Measurements from ENCODE around the gene JUNB.

JUNB gene

DNA sequence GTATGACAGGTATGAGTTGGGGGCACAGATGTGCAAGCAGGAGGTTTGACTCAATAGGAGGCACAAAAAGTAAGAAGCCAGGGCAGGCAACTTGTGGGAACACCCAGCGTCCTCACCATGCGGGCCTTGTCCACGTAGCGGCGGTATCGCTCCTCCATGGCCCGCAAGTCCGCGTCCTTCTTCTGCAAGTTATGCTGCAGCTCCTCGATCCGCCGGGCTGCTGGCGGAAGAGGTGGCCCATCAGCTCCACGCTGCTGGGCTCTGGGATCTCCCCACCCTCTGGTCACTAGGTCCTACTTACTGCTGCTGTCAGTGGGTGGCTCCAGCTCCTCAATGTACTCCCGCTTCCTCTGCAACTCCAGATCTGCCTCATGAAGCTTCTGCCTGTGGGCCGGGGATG lies 26.6 kb upstream of the JUNB start:
- Histone ChIP-seq H3K27ac (ENCODE audit: extremely low read depth, low read depth, low read length) (no peak overlapping the region), H3K4me3 (ENCODE audit: low read depth, low read length) (no peak overlapping the region), H3K9me3 (ENCODE audit: control insufficient read depth, insufficient read depth, low read depth, low read length) (no peaks in the 10 kb centered on the region), H3K4me1 (ENCODE audit: control insufficient read depth, insufficient read depth, low read length) (no peaks in the 10 kb centered on the region), H3K36me3 (ENCODE audit: control insufficient read depth in 2 of 2, insufficient read depth in 1 of 2, low read length in 2 of 2) (peaks cover 0 to 25% of the 10 kb centered on the region in 2 experiments; a peak in 2 of 3 replicates)
- CTCF ChIA-PET, result interaction anchor here (0.7 to 14.1 kb wide), 11 partner anchors 9 to 304 kb away, joined by 3 to 386 read pairs (median 7); partner anchors contain the start of genes JUNB, PRDX2, RNASEH2A and THSD8
- POLR2A ChIA-PET, result interaction anchor here (1.2 to 1.4 kb wide), 2 partner anchors 43 to 83 kb away, joined by 3 to 7 read pairs; no protein-coding TSS in a partner anchor
- TF ChIP-seq GLI2 (tag by site-specific recombination; IDR thresholded peaks at IDR 0.05; ENCODE audit: borderline replicate concordance, low read depth) (no peak), ZNF561 (tag by site-specific recombination; IDR thresholded peaks at IDR 0.05; ENCODE audit: borderline replicate concordance) (no peak), ZNF600 (tag by site-specific recombination; IDR thresholded peaks at IDR 0.05) (no peak), ZNF670 (tag by site-specific recombination; IDR thresholded peaks at IDR 0.05; ENCODE audit: low read depth) (no peak), SP7 (tag by site-specific recombination; IDR thresholded peaks at IDR 0.05) (no peak), ZNF140 (tag by site-specific recombination; IDR thresholded peaks at IDR 0.05) (no peak), ZNF341 (tag by site-specific recombination; IDR thresholded peaks at IDR 0.05; ENCODE audit: low read depth) (no peak), ZNF184 (tag by site-specific recombination; IDR thresholded peaks at IDR 0.05) (no peak), ZNF513 (tag by site-specific recombination; IDR thresholded peaks at IDR 0.05) (no peak), SP2 (tag by site-specific recombination; IDR thresholded peaks at IDR 0.05) (no peak), ZBTB21 (tag by site-specific recombination; IDR thresholded peaks at IDR 0.05) (no peak), ATF2 (tag by site-specific recombination; IDR thresholded peaks at IDR 0.05; ENCODE audit: low read depth) (no peak), ZNF658 (tag by site-specific recombination; IDR thresholded peaks at IDR 0.05) (no peak)
- TF ChIP-seq, protein P1, sequence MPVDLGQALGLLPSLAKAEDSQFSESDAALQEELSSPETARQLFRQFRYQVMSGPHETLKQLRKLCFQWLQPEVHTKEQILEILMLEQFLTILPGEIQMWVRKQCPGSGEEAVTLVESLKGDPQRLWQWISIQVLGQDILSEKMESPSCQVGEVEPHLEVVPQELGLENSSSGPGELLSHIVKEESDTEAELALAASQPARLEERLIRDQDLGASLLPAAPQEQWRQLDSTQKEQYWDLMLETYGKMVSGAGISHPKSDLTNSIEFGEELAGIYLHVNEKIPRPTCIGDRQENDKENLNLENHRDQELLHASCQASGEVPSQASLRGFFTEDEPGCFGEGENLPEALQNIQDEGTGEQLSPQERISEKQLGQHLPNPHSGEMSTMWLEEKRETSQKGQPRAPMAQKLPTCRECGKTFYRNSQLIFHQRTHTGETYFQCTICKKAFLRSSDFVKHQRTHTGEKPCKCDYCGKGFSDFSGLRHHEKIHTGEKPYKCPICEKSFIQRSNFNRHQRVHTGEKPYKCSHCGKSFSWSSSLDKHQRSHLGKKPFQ (tag by site-specific recombination; IDR thresholded peaks at IDR 0.05), result no peak
- TF ChIP-seq, protein P2, sequence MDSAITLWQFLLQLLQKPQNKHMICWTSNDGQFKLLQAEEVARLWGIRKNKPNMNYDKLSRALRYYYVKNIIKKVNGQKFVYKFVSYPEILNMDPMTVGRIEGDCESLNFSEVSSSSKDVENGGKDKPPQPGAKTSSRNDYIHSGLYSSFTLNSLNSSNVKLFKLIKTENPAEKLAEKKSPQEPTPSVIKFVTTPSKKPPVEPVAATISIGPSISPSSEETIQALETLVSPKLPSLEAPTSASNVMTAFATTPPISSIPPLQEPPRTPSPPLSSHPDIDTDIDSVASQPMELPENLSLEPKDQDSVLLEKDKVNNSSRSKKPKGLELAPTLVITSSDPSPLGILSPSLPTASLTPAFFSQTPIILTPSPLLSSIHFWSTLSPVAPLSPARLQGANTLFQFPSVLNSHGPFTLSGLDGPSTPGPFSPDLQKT (IDR thresholded peaks at IDR 0.05; ENCODE audit: borderline replicate concordance, low read depth, low read length), result no peak
- TF ChIP-seq, protein P3, sequence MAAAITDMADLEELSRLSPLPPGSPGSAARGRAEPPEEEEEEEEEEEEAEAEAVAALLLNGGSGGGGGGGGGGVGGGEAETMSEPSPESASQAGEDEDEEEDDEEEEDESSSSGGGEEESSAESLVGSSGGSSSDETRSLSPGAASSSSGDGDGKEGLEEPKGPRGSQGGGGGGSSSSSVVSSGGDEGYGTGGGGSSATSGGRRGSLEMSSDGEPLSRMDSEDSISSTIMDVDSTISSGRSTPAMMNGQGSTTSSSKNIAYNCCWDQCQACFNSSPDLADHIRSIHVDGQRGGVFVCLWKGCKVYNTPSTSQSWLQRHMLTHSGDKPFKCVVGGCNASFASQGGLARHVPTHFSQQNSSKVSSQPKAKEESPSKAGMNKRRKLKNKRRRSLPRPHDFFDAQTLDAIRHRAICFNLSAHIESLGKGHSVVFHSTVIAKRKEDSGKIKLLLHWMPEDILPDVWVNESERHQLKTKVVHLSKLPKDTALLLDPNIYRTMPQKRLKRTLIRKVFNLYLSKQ (tag by site-specific recombination; IDR thresholded peaks at IDR 0.05; ENCODE audit: borderline replicate concordance), result no peak

GRCh38 chr19:12766051-12766521 lies 25.2 kb upstream of the JUNB start:
- Histone ChIP-seq H3K4me3 (ENCODE audit: low read depth, low read length) (peak overlapping the region; percentile 44), H3K36me3 (ENCODE audit: control insufficient read depth in 2 of 2, insufficient read depth in 1 of 2, low read length in 2 of 2) (peaks cover 0 to 39% of the 10 kb centered on the region in 2 experiments; a peak in 2 of 3 replicates), H3K4me1 (ENCODE audit: control insufficient read depth, insufficient read depth, low read length) (no peaks in the 10 kb centered on the region), H3K9me3 (ENCODE audit: control insufficient read depth, insufficient read depth, low read depth, low read length) (no peaks in the 10 kb centered on the region), H3K27ac (ENCODE audit: extremely low read depth, low read depth, low read length) (no peak overlapping the region)
- CTCF ChIA-PET, result interaction anchor here (0.5 to 14.1 kb wide), 28 partner anchors 8 to 167 kb away, joined by 3 to 386 read pairs (median 6); partner anchors contain the start of genes FARSA, FBXW9, JUNB and PRDX2
- POLR2A ChIA-PET, result interaction anchor here (0.6 to 3.1 kb wide), 9 partner anchors 9 to 1054 kb away, joined by 3 to 28 read pairs (median 5); partner anchors contain the start of gene JUNB
- no peak for TF ChIP-seq ZFP69B (tag by site-specific recombination; IDR thresholded peaks at IDR 0.05)
- 0 out of 2 replicates have a peak, but pooled peaks have one; percentile 34 for TF ChIP-seq ZNF391 (tag by site-specific recombination; IDR thresholded peaks at IDR 0.05; ENCODE audit: borderline replicate concordance, low read depth)
- no peak for TF ChIP-seq RBAK (tag by site-specific recombination; IDR thresholded peaks at IDR 0.05)
- peak; percentile 66 for TF ChIP-seq SP2 (tag by site-specific recombination; IDR thresholded peaks at IDR 0.05)
- TF ChIP-seq ZNF76 (tag by site-specific recombination; IDR thresholded peaks at IDR 0.05; ENCODE audit: borderline replicate concordance, low read depth), result 0 out of 2 replicates have a peak, but pooled peaks have one; percentile 11
- 0 out of 2 replicates have a peak, but pooled peaks have one; percentile 27 for TF ChIP-seq ZNF629 (tag by site-specific recombination; IDR thresholded peaks at IDR 0.05)
- TF ChIP-seq ZNF366 (tag by site-specific recombination; conservative IDR thresholded peaks at IDR 0.05), result peak; percentile 37
- TF ChIP-seq SP3 (tag by site-specific recombination; IDR thresholded peaks at IDR 0.05), result peak; percentile 66
- peak; percentile 57 for TF ChIP-seq ZBTB26 (tag by site-specific recombination; optimal IDR thresholded peaks at IDR 0.05)
- peak; percentile 53 for TF ChIP-seq ZBTB8A (tag by site-specific recombination; IDR thresholded peaks at IDR 0.05)
- TF ChIP-seq ZNF341 (tag by site-specific recombination; IDR thresholded peaks at IDR 0.05; ENCODE audit: low read depth), result peak; percentile 96
- no peak for TF ChIP-seq ZNF791 (tag by site-specific recombination; IDR thresholded peaks at IDR 0.05)
- TF ChIP-seq SP7 (tag by site-specific recombination; IDR thresholded peaks at IDR 0.05), result 0 out of 2 replicates have a peak, but pooled peaks have one; percentile 56

Measured in HEK293 (cell line).